WI38 (cell line): ENCODE measurements around the gene SUGP1.
A peak's percentile ranks its signal among the peaks of the same experiment; 100 is the strongest.

Experiments used
- H3K4me3 ChIP-seq: 2 replicates; pipeline ENCODE4 v1.5.1; 2011; ENCODE audit warnings: low read depth, mild to moderate bottlenecking, control low read depth, low read length
- CTCF ChIP-seq: IDR thresholded peaks from 2 replicates; pipeline ENCODE4 v1.5.1; 2012; ENCODE audit warnings: low read depth, mild to moderate bottlenecking, control low read depth, low read length

The SUGP1 gene

GRCh38 chr19:19278315-19278714 lies 42.0 kb downstream of the SUGP1 start:
- TF ChIP-seq CTCF = no peak
- H3K4me3 ChIP-seq = no peak overlapping the region

- TF ChIP-seq CTCF = no peak
- no peak overlapping the region for H3K4me3 ChIP-seq
Measured at GRCh38 chr19:19276851-19277250, 43.5 kb downstream of the SUGP1 start.

- no peak for TF ChIP-seq CTCF
- no peak overlapping the region for H3K4me3 ChIP-seq
Measured at GRCh38 chr19:19276386-19276785, 43.9 kb downstream of the SUGP1 start.

GRCh38 chr19:19274716-19275565 lies 45.4 kb downstream of the SUGP1 start:
- no peak overlapping the region for H3K4me3 ChIP-seq
- no peak for TF ChIP-seq CTCF

GRCh38 chr19:19274146-19274545 lies 46.2 kb downstream of the SUGP1 start:
- no peak for TF ChIP-seq CTCF

GRCh38 chr19:19271828-19272599 lies 48.3 kb downstream of the SUGP1 start:
- no peak for TF ChIP-seq CTCF
- H3K4me3 ChIP-seq = peak overlapping the region; percentile 41

More at GRCh38 chr19:19274146-19274545, 46.2 kb downstream of the SUGP1 start:
- H3K4me3 ChIP-seq = no peak overlapping the region
